Vagina (tissue), 2 donors: ENCODE data around the gene CRY2.

Source experiments
- POLR2A ChIP-seq, 2 donors: fragments of 450-650 bp; IDR thresholded peaks; one replicate each; pipeline ENCODE4 v1.6.1; 2017; ENCODE audit warnings: antibody characterized with exemption in 2 of 2, mild to moderate bottlenecking in 2 of 2, moderate library complexity in 2 of 2
- POLR2AphosphoS5 ChIP-seq, 2 donors: sonication (generic); formaldehyde crosslinking; IDR thresholded peaks; one replicate each; pipeline ENCODE4 v1.9.0; 2017; ENCODE audit warnings: antibody characterized with exemption in 2 of 2, mild to moderate bottlenecking in 2 of 2, low read depth in 1 of 2; ENCODE audit not compliant: insufficient read depth in 1 of 2
- TF ChIP-seq, protein P1 (sequence below), 3 experiments: fragments of 450-650 bp in 2 of 3; fragments of 200-600 bp in 1 of 3; sonication (generic) in 1 of 3; IDR thresholded peaks; one replicate each; pipeline ENCODE4 v1.5.1; 2017 to 2019; ENCODE audit warnings: antibody characterized with exemption in 3 of 3, mild to moderate bottlenecking in 2 of 3, moderate library complexity in 2 of 3

- TF ChIP-seq, protein P1, sequence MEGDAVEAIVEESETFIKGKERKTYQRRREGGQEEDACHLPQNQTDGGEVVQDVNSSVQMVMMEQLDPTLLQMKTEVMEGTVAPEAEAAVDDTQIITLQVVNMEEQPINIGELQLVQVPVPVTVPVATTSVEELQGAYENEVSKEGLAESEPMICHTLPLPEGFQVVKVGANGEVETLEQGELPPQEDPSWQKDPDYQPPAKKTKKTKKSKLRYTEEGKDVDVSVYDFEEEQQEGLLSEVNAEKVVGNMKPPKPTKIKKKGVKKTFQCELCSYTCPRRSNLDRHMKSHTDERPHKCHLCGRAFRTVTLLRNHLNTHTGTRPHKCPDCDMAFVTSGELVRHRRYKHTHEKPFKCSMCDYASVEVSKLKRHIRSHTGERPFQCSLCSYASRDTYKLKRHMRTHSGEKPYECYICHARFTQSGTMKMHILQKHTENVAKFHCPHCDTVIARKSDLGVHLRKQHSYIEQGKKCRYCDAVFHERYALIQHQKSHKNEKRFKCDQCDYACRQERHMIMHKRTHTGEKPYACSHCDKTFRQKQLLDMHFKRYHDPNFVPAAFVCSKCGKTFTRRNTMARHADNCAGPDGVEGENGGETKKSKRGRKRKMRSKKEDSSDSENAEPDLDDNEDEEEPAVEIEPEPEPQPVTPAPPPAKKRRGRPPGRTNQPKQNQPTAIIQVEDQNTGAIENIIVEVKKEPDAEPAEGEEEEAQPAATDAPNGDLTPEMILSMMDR (IDR thresholded peaks at IDR 0.05), result no peak
- TF ChIP-seq POLR2AphosphoS5 (IDR thresholded peaks at IDR 0.05; ENCODE audit: insufficient read depth in 1 of 2, low read depth in 1 of 2), result no peak
- no peak for TF ChIP-seq POLR2A (IDR thresholded peaks at IDR 0.05)
These were observed 58.9 kb downstream of the CRY2 start for GRCh38 chr11:45906096-45906682.
